DND-41 (cell line): ENCODE measurements around the gene SSR1.
"Not testable (repeated sequence)": the region's sequence is repeated elsewhere in the genome, so short reads cannot be mapped to it uniquely, and the experiment has no call there.

Experiments used
- ATAC-seq: fragments of 200-7000 bp; cut with Tn5 transposase; 3 replicates; pipeline ENCODE4 v1.9.1; 2021; ENCODE audit warnings: low read depth; ENCODE audit not compliant: insufficient read depth
- DNase-seq: peaks from one replicate; pipeline ENCODE4 v3.0.0-alpha.2; 2020
- H2AFZ ChIP-seq: 2 replicates; pipeline ENCODE4 v1.6.0; 2012; ENCODE audit warnings: low read depth, low read length
- H3K27ac ChIP-seq: 2 replicates; pipeline ENCODE4 v1.5.1; 2012; ENCODE audit warnings: low read length, inconsistent platforms
- H3K27me3 ChIP-seq: fragments of 200-600 bp; sonication (generic); 2 replicates; pipeline ENCODE4 v1.6.0; 2012; ENCODE audit warnings: low read length, mild to moderate bottlenecking, inconsistent platforms; ENCODE audit not compliant: insufficient read depth, poor library complexity
- H3K36me3 ChIP-seq: 2 replicates; pipeline ENCODE4 v1.5.1; 2012; ENCODE audit warnings: low read length, inconsistent platforms; ENCODE audit not compliant: insufficient read depth
- H3K4me1 ChIP-seq: 2 replicates; pipeline ENCODE4 v1.5.1; 2012; ENCODE audit warnings: mild to moderate bottlenecking, low read length; ENCODE audit not compliant: insufficient read depth
- H3K4me2 ChIP-seq: 2 replicates; pipeline ENCODE4 v1.6.0; 2012; ENCODE audit warnings: mild to moderate bottlenecking, moderate library complexity, low read length, inconsistent platforms; ENCODE audit not compliant: insufficient read depth
- H3K4me3 ChIP-seq, 2 experiments: fragments of 200-600 bp in 1 of 2; shearing (Covaris generic) in 1 of 2; 2 replicates each; pipeline ENCODE4 v1.5.1; 2012 to 2016; ENCODE audit warnings: inconsistent platforms in 2 of 2, low read length in 2 of 2, mild to moderate bottlenecking in 2 of 2, low read depth in 1 of 2, moderate library complexity in 1 of 2
- H3K79me2 ChIP-seq: 2 replicates; pipeline ENCODE4 v1.6.0; 2012; ENCODE audit warnings: low read length, inconsistent platforms; ENCODE audit not compliant: insufficient read depth
- H3K9ac ChIP-seq: 2 replicates; pipeline ENCODE4 v1.6.0; 2012; ENCODE audit warnings: low read depth, mild to moderate bottlenecking, inconsistent platforms, low read length, moderate library complexity
- H3K9me3 ChIP-seq: 2 replicates; pipeline ENCODE4 v1.5.1; 2012; ENCODE audit warnings: low read length, moderate library complexity, mild to moderate bottlenecking, inconsistent platforms; ENCODE audit not compliant: insufficient read depth, severe bottlenecking
- H4K20me1 ChIP-seq: 2 replicates; pipeline ENCODE4 v1.6.0; 2012; ENCODE audit warnings: low read length; ENCODE audit not compliant: insufficient read depth
- CTCF ChIP-seq: IDR thresholded peaks from 2 replicates; pipeline ENCODE4 v1.5.1; 2012; ENCODE audit warnings: borderline replicate concordance, low read length, moderate library complexity, mild to moderate bottlenecking; ENCODE audit not compliant: poor library complexity, severe bottlenecking; ENCODE audit errors: extremely low read depth
- EZH2 ChIP-seq: IDR thresholded peaks from 3 replicates; pipeline ENCODE4 v1.6.1; 2012; ENCODE audit warnings: borderline replicate concordance, low read depth, mild to moderate bottlenecking, moderate library complexity, low read length, inconsistent platforms; ENCODE audit not compliant: severe bottlenecking

The SSR1 gene

GRCh38 chr6:7283676-7284075 is 29.3 kb downstream of the SSR1 start:
- no peak overlapping the region for H3K27ac ChIP-seq
- no peak overlapping the region for H3K4me3 ChIP-seq
- TF ChIP-seq CTCF (no peak), EZH2 (no peak)

DNA sequence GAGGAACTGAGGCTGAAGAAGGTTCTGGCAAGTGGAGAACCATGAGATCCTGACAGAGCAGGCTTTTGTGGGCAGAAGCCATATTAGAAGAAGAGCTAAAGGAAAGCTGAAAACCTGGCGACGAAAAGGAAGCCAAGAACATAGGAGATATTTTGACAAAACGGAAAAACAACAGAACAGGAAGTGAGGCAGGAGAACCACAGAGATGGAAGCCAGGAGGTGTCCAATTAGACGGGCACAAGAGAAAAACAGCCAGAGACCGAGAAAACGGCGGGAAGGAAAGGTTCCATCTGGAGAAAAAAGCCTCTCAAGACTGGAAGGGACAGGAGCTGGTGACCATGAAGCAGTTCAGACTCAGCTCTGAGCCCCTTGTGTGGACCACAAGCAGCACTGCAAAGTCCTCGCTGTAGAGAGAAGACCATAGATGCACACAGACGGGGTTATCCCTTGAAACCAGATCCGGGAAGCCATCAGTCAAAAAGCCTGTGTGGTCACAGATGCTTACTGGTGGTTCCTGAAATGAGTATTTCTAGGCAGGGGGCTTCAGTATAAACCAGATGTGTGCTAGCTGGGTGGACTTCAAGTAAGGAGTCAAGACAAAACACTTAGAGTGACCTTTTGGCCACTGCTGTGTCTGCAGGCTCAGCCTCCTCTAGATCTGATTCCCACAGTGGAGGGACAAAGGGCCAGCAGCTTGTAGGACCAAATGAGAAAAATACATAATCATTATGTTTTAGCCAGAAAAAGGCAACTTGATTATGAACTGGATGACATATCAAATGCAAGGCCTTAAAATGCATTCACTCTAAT is 30.7 kb downstream of the SSR1 start:
- Histone ChIP-seq H4K20me1 (no peaks in the 10 kb centered on the region), H3K79me2 (no peaks in the 10 kb centered on the region), H3K9ac (no peak overlapping the region), H3K4me3 (no peak overlapping the region), H2AFZ (no peak overlapping the region), H3K27me3 (no peaks in the 10 kb centered on the region), H3K27ac (no peak overlapping the region), H3K4me1 (no peaks in the 10 kb centered on the region), H3K9me3 (no peaks in the 10 kb centered on the region), H3K36me3 (peaks cover 28% of the 10 kb centered on the region), H3K4me2 (no peak overlapping the region)
- no peak for DNase-seq
- no peak for ATAC-seq
- TF ChIP-seq EZH2 (no peak), CTCF (no peak)

More at GRCh38 chr6:7283676-7284075, 29.3 kb downstream of the SSR1 start:
- Histone ChIP-seq H3K4me2 (no peak overlapping the region), H3K79me2 (no peaks in the 10 kb centered on the region), H2AFZ (no peak overlapping the region), H3K36me3 (peaks cover 41% of the 10 kb centered on the region), H3K9me3 (no peaks in the 10 kb centered on the region), H3K4me1 (no peaks in the 10 kb centered on the region), H3K9ac (no peak overlapping the region), H4K20me1 (no peaks in the 10 kb centered on the region), H3K27me3 (no peaks in the 10 kb centered on the region)
- no peak for DNase-seq
- ATAC-seq, result no peak

- H3K9me3 ChIP-seq, result no peaks in the 10 kb centered on the region
- no peaks in the 10 kb centered on the region for H3K4me1 ChIP-seq
- H3K9ac ChIP-seq, result no peak overlapping the region
- no peaks in the 10 kb centered on the region for H3K27me3 ChIP-seq
- H3K79me2 ChIP-seq, result no peaks in the 10 kb centered on the region
- no peak overlapping the region for H2AFZ ChIP-seq
- H3K27ac ChIP-seq, result no peak overlapping the region
- ATAC-seq (peak; percentile 21; the same call in 1 of the 3 replicates), DNase-seq (no peak)
- TF ChIP-seq CTCF (no peak), EZH2 (no peak)
- no peak overlapping the region for H3K4me3 ChIP-seq
- H3K36me3 ChIP-seq, result no peaks in the 10 kb centered on the region
- H4K20me1 ChIP-seq, result no peaks in the 10 kb centered on the region
- H3K4me2 ChIP-seq, result no peak overlapping the region
These were observed 36.8 kb downstream of the SSR1 start for GRCh38 chr6:7276199-7276524.

DNA sequence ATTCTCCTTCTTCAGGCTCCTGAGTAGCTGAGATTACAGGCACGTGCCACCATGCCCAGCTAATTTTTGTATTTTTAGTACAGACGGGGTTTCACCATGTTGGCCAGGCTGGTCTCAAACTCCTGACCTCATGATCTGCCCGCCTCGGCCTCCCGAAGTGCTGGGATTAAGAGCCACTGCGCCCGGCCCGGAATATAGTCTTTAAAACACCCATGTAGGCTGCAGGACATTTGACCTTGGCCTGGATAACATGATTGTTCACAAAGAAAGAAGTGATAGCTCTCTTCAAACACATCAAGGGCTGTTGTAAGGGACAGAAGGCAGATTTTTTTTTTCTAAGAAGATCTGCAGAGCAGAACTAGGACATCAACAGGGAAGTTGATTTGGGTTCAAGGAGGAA is 38.5 kb downstream of the SSR1 start:
- not testable (repeated sequence) for H3K9me3 ChIP-seq, ATAC-seq, H3K9ac ChIP-seq, H3K36me3 ChIP-seq, H3K27me3 ChIP-seq, H2AFZ ChIP-seq, H3K4me2 ChIP-seq, H4K20me1 ChIP-seq, H3K27ac ChIP-seq, DNase-seq, H3K4me1 ChIP-seq, H3K79me2 ChIP-seq, H3K4me3 ChIP-seq
